Spleen (tissue), 7 donors: ENCODE measurements around the gene GABBR1.

Source experiments
- CTCF ChIP-seq, 11 experiments: fragments of 200-600 bp in 7 of 11; fragments of 450-650 bp in 4 of 11; sonication (generic) in 4 of 11; IDR thresholded peaks in 8 of 11; conservative IDR thresholded peaks in 3 of 11; 1 replicate in 7 of 11; 2 replicates in 4 of 11; pipeline versions ENCODE4 v1.4.0 to v1.8.0; 2016 to 2021; ENCODE audit warnings: antibody characterized with exemption in 11 of 11, inconsistent platforms in 4 of 11, mild to moderate bottlenecking in 1 of 11
- POLR2A ChIP-seq, 3 donors: fragments of 450-650 bp; IDR thresholded peaks; one replicate each; pipeline ENCODE4 v1.5.1; 2017; ENCODE audit warnings: antibody characterized with exemption in 3 of 3, mild to moderate bottlenecking in 1 of 3
- POLR2AphosphoS5 ChIP-seq, 3 donors: sonication (generic); formaldehyde crosslinking; IDR thresholded peaks; one replicate each; pipeline ENCODE4 v1.5.1; 2017; ENCODE audit warnings: antibody characterized with exemption in 3 of 3
- donor health status: DM: no; HTN: no; CAD: no; lungs with moderate emphysema.
- donor health status: DM: no; HTN: no; CAD: no.
- donor health status: DM: no; HTN: no; CAD: no.

DNA sequence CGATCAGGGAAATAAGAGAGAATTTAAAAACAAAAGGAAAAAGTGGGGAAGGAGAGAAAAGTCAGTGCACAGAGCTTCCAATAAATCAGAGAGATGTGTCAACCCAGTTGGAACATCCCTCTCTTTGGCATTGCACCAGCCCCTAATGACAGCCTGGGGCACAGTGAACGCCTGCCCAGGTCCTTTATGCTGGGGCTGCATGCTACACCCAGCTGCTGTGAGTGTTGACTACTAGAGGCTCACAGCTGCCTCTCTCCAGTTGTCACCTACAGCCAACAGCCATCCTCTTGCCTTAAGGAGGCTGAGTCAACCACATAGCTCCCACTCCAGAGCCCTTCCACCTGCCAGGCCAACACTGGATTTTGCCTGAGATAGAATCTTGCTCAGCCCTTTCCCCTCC is 29.1 kb downstream of the GABBR1 start:
- TF ChIP-seq POLR2A (IDR thresholded peaks at IDR 0.05) (no peak), POLR2AphosphoS5 (IDR thresholded peaks at IDR 0.05) (no peak), CTCF (IDR thresholded peaks at IDR 0.05 in 8 of 11, conservative IDR thresholded peaks at IDR 0.05 in 3 of 11) (no peak)
